ENCODE data around the gene LPP.

LPP gene

GRCh38 chr3:188154809-188155574 is 1.0 kb downstream of the LPP start:
- Histone ChIP-seq H3K79me2 (ENCODE audit: insufficient read depth, low read length) (no peaks in the 10 kb centered on the region), H3K4me3 (ENCODE audit: insufficient read depth, low read length, poor library complexity, severe bottlenecking) (peak overlapping the region; percentile 70)

DNA sequence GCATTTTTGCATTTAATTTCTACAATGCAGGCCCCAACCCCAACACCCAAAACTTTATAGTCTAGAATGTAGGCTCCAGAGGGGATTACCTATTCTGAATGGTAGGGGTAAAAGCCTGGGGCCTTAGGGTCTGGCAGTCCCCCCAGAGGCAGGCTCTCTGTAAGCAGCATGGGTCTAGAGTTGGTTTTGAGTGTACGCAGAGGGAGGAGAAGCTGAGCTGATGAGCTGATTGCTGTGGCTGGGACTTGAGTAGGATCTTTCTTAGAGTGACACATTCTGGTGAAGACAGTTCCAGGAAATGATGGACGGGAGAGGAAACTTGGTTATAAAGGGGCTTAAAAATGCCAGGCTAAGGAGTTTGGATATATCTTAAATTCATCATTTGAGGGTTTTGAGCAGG is 2.1 kb downstream of the LPP start:
- Histone ChIP-seq H3K9ac (ENCODE audit: low read length) (no peak overlapping the region), H3K36me3 (ENCODE audit: low read length) (no peaks in the 10 kb centered on the region), H3K79me2 (ENCODE audit: insufficient read depth, low read length) (no peaks in the 10 kb centered on the region), H3K4me3 (ENCODE audit: insufficient read depth, low read length, poor library complexity, severe bottlenecking) (no peak overlapping the region), H4K20me1 (ENCODE audit: low read depth, low read length) (no peaks in the 10 kb centered on the region), H3K27ac (ENCODE audit: low read depth, low read length) (no peak overlapping the region), H3K27me3 (ENCODE audit: low read length) (no peaks in the 10 kb centered on the region), H2AFZ (ENCODE audit: low read depth, low read length, severe bottlenecking) (no peak overlapping the region), H3K9me3 (ENCODE audit: insufficient read depth, low read length) (no peaks in the 10 kb centered on the region), H3K4me2 (ENCODE audit: low read depth, low read length, poor library complexity, severe bottlenecking) (no peak overlapping the region), H3F3A (ENCODE audit: insufficient read depth) (peaks cover 5% of the 10 kb centered on the region), H3K9me2 (replicated peaks; ENCODE audit: insufficient read depth, low read length) (no peaks in the 10 kb centered on the region)
- TF ChIP-seq, protein P1, sequence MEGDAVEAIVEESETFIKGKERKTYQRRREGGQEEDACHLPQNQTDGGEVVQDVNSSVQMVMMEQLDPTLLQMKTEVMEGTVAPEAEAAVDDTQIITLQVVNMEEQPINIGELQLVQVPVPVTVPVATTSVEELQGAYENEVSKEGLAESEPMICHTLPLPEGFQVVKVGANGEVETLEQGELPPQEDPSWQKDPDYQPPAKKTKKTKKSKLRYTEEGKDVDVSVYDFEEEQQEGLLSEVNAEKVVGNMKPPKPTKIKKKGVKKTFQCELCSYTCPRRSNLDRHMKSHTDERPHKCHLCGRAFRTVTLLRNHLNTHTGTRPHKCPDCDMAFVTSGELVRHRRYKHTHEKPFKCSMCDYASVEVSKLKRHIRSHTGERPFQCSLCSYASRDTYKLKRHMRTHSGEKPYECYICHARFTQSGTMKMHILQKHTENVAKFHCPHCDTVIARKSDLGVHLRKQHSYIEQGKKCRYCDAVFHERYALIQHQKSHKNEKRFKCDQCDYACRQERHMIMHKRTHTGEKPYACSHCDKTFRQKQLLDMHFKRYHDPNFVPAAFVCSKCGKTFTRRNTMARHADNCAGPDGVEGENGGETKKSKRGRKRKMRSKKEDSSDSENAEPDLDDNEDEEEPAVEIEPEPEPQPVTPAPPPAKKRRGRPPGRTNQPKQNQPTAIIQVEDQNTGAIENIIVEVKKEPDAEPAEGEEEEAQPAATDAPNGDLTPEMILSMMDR (IDR thresholded peaks at IDR 0.05; ENCODE audit: insufficient read depth, low read length, poor library complexity, severe bottlenecking), result no peak
- no peak for TF ChIP-seq EZH2phosphoT487 (conservative IDR thresholded peaks at IDR 0.05; ENCODE audit: low read length)

More at GRCh38 chr3:188154809-188155574, 1.0 kb downstream of the LPP start:
- no peaks in the 10 kb centered on the region for H3K9me3 ChIP-seq (ENCODE audit: insufficient read depth, low read length)
- no peaks in the 10 kb centered on the region for H3K27me3 ChIP-seq (ENCODE audit: low read length)
- peak overlapping the region; percentile 75 for H3K9ac ChIP-seq (ENCODE audit: low read length)
- peak overlapping the region; percentile 80 for H2AFZ ChIP-seq (ENCODE audit: low read depth, low read length, severe bottlenecking)
- H3K36me3 ChIP-seq (ENCODE audit: low read length), result no peaks in the 10 kb centered on the region
- H3K4me2 ChIP-seq (ENCODE audit: low read depth, low read length, poor library complexity, severe bottlenecking), result peak overlapping the region; percentile 74
- no peaks in the 10 kb centered on the region for H4K20me1 ChIP-seq (ENCODE audit: low read depth, low read length)
- H3K9me2 ChIP-seq (replicated peaks; ENCODE audit: insufficient read depth, low read length), result no peaks in the 10 kb centered on the region
- H3K27ac ChIP-seq (ENCODE audit: low read depth, low read length), result peak overlapping the region; percentile 46
- peaks cover 10% of the 10 kb centered on the region for H3F3A ChIP-seq (ENCODE audit: insufficient read depth)
- TF ChIP-seq, protein P1 (IDR thresholded peaks at IDR 0.05; ENCODE audit: insufficient read depth, low read length, poor library complexity, severe bottlenecking), result no peak
- no peak for TF ChIP-seq EZH2phosphoT487 (conservative IDR thresholded peaks at IDR 0.05; ENCODE audit: low read length)

DNA sequence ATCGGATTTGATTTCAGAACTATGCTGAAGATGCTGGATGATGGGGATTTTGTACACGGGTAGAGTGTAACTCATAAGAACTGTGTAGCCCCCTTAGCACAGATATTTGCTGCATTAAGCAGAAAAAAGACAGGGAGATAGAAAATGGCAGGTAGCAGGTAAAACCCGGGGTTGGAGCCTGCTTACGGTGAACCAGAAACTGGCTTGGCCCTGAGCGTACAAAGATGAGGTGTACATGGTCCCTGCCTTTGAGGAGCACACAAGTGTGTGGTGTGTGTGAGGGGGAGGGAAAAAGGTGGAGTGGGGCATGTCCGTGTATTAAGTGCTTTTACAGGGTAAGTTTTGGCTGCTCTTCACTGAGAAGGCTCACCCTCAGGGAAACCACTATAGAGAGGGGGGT is 3.5 kb downstream of the LPP start:
- H3K9me2 ChIP-seq (replicated peaks; ENCODE audit: insufficient read depth, low read length), result no peaks in the 10 kb centered on the region
- no peaks in the 10 kb centered on the region for H4K20me1 ChIP-seq (ENCODE audit: low read depth, low read length)
- H3K79me2 ChIP-seq (ENCODE audit: insufficient read depth, low read length), result no peaks in the 10 kb centered on the region
- H3K27ac ChIP-seq (ENCODE audit: low read depth, low read length), result no peak overlapping the region
- no peaks in the 10 kb centered on the region for H3K27me3 ChIP-seq (ENCODE audit: low read length)
- no peaks in the 10 kb centered on the region for H3K36me3 ChIP-seq (ENCODE audit: low read length)
- H2AFZ ChIP-seq (ENCODE audit: low read depth, low read length, severe bottlenecking), result no peak overlapping the region
- no peaks in the 10 kb centered on the region for H3K9me3 ChIP-seq (ENCODE audit: insufficient read depth, low read length)
- no peak overlapping the region for H3K9ac ChIP-seq (ENCODE audit: low read length)
- H3K4me2 ChIP-seq (ENCODE audit: low read depth, low read length, poor library complexity, severe bottlenecking), result no peak overlapping the region
- no peak overlapping the region for H3K4me3 ChIP-seq (ENCODE audit: insufficient read depth, low read length, poor library complexity, severe bottlenecking)
- TF ChIP-seq, protein P1 (IDR thresholded peaks at IDR 0.05; ENCODE audit: insufficient read depth, low read length, poor library complexity, severe bottlenecking), result no peak
- TF ChIP-seq EZH2phosphoT487 (conservative IDR thresholded peaks at IDR 0.05; ENCODE audit: low read length), result no peak
- H3F3A ChIP-seq (ENCODE audit: insufficient read depth), result no peaks in the 10 kb centered on the region

All from SU-DHL-6 (cell line).